HG03558 (cell line): ENCODE data around the gene HCST.
"Not testable (repeated sequence)": the region's sequence is repeated elsewhere in the genome, so short reads cannot be mapped to it uniquely, and the experiment has no call there.

Source experiments
- ATAC-seq: cut with Tn5 transposase; IDR thresholded peaks from one replicate; pipeline ENCODE4 v1.9.1; 2021; ENCODE audit warnings: moderate number of reproducible peaks; ENCODE audit not compliant: unreplicated experiment; ENCODE audit errors: extremely low read depth

Gene HCST

GRCh38 chr19:35901854-35902661 lies at the start of gene HCST:
Gene HCST (plus strand): TSS chr19:35902529. CDS start chr19:35902594, 65 bp downstream.
- no peak for ATAC-seq

DNA sequence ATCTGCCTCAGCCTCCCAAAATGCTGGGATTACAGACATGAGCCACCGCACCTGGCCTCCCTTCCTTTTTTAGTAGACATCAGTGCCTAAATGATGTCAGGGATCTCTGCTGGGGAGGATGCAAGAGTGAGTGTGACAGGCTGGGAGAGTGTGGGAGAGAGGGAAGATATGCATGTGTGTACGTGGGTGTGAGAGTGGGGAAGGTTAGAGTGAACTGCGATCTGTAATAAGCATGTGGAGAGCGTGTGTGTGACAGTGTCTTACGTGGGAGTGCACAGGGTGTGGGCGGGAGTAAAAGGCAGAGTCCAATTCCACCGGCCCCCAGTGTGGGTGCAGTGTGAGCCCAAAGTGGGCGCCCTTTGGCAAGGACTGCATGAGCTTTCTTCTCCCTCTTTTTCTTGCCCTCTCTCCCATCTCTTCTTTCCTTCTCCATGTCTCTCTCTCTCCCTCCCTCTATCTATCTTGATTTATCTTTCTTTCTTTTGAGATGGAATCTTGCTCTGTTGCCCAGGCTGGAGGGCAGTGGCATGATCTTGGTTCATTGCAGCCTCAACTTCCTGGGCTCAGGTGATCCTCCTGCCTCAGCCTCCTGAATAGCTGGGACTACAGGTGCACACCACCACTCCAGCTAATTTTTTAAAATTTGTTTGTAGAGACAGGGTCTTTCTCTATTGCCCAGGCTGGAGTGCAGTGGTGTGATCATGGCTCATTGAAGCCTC lies 49.1 kb upstream of the HCST start:
- no peak for ATAC-seq

GRCh38 chr19:35856546-35857149 lies 45.7 kb upstream of the HCST start, which contains the start of gene KIRREL2:
Gene KIRREL2 (plus strand): TSS chr19:35856911. CDS start chr19:35857120, 209 bp downstream.
- no peak for ATAC-seq

DNA sequence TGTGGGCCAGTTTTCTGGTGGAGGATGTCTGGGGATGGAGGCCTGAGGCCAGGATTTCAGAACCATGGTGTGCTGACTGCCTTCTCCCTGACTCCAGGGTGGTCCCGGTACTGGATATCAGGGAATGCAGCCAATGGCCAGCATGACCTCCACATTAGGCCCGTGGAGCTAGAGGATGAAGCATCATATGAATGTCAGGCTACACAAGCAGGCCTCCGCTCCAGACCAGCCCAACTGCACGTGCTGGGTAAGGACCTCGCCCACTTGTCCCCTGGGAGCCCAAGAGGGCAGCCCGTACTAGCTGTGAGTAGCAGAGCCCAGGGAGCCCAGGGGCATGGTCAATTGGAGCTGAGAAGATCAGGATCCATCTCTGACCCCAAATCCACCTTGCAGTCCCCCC lies 44.0 kb upstream of the HCST start:
- ATAC-seq, result no peak

DNA sequence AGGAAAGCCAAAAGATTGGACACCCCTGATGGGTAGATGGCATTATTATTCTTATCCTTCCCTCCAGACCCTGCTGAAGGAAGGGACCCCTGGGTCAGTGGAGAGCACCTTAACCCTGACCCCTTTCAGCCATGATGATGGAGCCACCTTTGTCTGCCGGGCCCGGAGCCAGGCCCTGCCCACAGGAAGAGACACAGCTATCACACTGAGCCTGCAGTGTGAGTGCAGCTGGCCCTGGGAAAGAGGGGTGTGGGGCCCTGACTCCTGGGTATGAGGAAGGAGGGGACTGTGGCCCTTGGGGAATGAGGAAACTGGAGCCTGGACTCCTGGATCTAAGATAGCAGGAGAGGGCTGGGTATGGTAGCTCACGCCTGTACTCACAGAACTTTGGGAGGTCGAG lies 42.9 kb upstream of the HCST start:
- ATAC-seq, result no peak

DNA sequence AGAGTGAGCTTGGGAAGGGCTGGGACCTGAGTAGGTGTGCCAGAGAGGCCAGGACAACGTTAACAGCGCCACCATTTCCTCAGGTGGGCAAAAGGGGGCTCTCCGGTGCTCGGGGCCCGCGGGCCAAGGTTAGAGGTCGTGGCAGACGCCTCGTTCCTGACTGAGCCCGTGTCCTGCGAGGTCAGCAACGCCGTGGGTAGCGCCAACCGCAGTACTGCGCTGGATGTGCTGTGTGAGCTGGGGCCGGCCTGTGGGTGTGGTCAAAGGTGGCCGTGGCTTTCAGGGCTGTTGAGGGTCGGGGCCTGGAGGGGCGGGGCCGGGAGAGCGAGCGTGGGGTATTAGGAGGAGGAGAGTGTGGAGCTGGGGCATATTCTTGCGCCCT lies 41.9 kb upstream of the HCST start:
- ATAC-seq, result no peak

DNA sequence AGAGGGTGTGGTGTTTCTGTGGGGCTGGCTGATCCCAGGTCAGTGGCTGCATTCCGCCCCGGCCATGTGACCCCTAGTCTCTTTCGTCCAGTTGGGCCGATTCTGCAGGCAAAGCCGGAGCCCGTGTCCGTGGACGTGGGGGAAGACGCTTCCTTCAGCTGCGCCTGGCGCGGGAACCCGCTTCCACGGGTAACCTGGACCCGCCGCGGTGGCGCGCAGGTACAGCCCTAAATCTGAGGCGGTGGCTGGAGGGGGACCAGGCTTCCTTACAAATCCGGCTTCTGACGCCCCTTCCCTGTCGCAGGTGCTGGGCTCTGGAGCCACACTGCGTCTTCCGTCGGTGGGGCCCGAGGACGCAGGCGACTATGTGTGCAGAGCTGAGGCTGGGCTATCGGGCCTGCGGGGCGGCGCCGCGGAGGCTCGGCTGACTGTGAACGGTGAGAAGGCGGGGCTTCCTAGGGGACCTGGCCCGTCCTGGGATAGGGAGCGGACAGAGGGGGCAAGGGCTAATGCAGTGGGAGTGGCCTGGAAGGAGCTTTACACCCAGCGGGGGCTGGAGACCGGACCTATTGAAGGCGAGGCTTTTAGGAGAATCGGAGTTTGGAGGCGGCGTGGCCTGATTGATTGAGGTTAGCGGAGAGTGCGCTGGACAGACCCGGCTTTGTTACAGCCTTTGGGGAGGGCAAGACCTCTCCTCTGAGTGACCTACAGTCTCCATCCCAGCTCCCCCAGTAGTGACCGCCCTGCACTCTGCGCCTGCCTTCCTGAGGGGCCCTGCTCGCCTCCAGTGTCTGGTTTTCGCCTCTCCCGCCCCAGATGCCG lies 41.3 kb upstream of the HCST start:
- no peak for ATAC-seq

DNA sequence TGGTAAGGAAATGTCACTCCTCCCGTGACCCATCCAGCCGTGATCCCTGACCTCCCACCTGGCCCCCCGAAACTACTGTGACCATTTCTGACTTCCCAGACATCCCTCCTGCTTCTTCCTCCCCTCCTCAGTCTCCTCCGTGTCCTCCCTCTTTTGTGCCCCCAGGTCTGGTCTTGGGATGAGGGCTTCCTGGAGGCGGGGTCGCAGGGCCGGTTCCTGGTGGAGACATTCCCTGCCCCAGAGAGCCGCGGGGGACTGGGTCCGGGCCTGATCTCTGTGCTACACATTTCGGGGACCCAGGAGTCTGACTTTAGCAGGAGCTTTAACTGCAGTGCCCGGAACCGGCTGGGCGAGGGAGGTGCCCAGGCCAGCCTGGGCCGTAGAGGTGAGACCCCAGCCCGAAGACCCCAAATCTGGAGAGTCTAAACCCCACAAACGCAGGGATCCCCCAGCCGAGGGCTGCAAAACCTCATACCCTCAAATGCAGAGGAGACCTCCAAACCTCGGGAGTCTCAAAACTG lies 40.6 kb upstream of the HCST start:
- ATAC-seq, result no peak

- ATAC-seq, result no peak
Measured at GRCh38 chr19:35862528-35862927, 39.8 kb upstream of the HCST start.

GRCh38 chr19:35863018-35863417 lies 39.3 kb upstream of the HCST start:
- ATAC-seq, result no peak

GRCh38 chr19:35868172-35868822 lies 34.0 kb upstream of the HCST start, which contains the start of gene APLP1:
Gene APLP1 (plus strand): TSS chr19:35868574. CDS start chr19:35868637, 63 bp downstream.
- ATAC-seq, result no peak

GRCh38 chr19:35868823-35869326 lies 33.5 kb upstream of the HCST start:
- no peak for ATAC-seq

DNA sequence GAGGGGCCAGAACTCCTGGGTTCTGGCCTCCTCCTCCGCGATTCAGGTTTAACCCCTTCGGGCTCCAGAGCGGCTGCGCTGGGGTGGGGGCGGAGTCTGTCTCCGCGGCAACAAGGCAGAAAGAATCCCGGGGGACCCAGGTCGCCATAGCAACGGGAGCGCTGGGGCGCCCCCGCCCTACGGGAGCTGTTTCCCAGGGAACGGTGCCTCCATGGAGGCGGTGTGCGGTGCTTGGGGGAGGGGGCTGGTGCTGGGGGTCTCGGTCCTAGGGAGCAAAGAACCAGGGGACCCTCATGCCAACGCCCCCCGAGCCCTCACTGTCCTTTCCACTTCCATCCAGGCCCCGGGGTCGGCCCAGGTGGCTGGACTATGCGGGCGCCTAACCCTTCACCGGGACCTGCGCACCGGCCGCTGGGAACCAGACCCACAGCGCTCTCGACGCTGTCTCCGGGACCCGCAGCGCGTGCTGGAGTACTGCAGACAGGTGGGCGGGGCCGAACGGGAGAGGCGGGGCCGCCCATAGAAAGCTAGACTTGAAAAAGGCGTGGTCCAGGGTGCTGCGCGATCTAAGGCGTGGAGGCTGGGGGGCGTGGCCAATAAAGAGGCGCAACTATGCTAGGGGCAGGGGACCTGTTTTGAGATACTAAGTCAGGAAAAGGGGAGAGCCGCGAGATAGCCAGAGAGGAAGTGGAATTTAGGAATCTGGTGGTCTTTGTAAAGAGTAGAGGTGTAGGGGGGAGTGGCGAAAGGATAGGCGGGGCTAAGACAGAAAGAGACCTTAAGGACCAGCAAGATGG lies 32.8 kb upstream of the HCST start:
- ATAC-seq, result no peak

GRCh38 chr19:35870124-35870736 lies 32.1 kb upstream of the HCST start:
- not testable (repeated sequence) for ATAC-seq

DNA sequence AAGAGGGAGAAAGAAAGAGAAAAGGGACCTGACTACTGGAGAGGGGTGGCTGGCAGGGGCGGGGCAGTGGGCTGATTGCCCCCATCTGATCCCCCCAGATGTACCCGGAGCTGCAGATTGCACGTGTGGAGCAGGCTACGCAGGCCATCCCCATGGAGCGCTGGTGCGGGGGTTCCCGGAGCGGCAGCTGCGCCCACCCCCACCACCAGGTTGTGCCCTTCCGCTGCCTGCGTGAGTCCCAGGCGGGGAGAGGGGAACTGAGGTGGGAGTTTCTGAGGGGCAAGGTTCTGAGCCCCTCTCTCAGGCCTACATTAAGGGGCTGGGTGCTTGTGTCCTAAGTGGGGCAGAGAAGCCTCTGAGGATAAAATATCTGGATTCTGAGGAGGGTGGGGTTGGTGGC lies 31.5 kb upstream of the HCST start:
- no peak for ATAC-seq

DNA sequence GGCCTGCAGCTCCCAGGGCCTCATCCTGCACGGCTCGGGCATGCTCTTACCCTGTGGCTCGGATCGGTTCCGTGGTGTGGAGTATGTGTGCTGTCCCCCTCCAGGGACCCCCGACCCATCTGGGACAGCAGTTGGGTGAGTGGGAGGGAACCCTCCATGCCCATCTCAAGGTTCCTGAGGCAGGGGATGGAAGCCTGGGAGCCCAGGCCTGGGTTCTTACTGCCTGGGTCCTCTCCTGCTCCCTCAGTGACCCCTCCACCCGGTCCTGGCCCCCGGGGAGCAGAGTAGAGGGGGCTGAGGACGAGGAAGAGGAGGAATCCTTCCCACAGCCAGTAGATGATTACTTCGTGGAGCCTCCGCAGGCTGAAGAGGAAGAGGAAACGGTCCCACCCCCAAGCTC lies 30.7 kb upstream of the HCST start:
- ATAC-seq, result no peak

DNA sequence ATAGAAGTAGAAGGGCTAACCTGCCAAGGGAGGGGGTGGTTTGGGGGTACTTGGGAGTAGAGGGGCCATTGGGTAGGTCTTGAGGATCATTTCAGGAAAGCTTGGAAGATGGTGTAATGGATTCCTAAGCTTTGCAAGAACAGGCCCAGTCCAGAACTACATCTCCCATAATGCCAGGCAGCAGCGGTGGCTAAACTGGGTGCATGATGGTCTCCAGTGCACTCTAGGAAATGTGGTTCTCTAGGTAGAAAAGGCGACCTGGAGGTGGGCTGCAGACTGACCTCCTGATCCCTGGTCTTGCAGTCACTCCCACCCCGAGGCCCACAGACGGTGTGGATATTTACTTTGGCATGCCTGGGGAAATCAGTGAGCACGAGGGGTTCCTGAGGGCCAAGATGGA lies 30.1 kb upstream of the HCST start:
- ATAC-seq, result no peak

- ATAC-seq, result no peak
Measured at GRCh38 chr19:35874392-35874930, 27.9 kb upstream of the HCST start.
